ENCODE results near the gene ZNF135.
A peak's percentile ranks its signal among the peaks of the same experiment; 100 is the strongest.

The ZNF135 gene

GRCh38 chr19:58059003-58059670 is at the start of gene ZNF135:
Gene ZNF135 (plus strand): TSS chr19:58059282. CDS start chr19:58060003, 721 bp downstream.
- DNase-seq (ENCODE audit: low spot score) = peak; percentile 89
- peak within 1 kb of the TSS; percentile 85 for H3K4me3 ChIP-seq

GRCh38 chr19:58009301-58009665 is 49.8 kb upstream of the ZNF135 start:
- Histone ChIP-seq H3K27ac (peak overlapping the region in 1 of 2 donors; percentile 49), H3K4me3 (peak overlapping the region; percentile 73)
- no peak for TF ChIP-seq CTCF (IDR thresholded peaks at IDR 0.05)
- no peak for DNase-seq (ENCODE audit: low spot score)

More at GRCh38 chr19:58059003-58059670, at the start of gene ZNF135:
- TF ChIP-seq CTCF (IDR thresholded peaks at IDR 0.05) = no peak
- peak within 1 kb of the TSS; percentile 79 to 98 for H3K27ac ChIP-seq

- peak overlapping the region; percentile 73 for H3K4me3 ChIP-seq
- TF ChIP-seq CTCF (IDR thresholded peaks at IDR 0.05) = no peak
- H3K27ac ChIP-seq = peak overlapping the region in 1 of 2 donors; percentile 78
- peak; percentile 80 for DNase-seq (ENCODE audit: low spot score)
Measured at GRCh38 chr19:58009666-58010301, 49.3 kb upstream of the ZNF135 start.

- TF ChIP-seq CTCF (IDR thresholded peaks at IDR 0.05) = no peak
- no peak for DNase-seq (ENCODE audit: low spot score)
- H3K4me3 ChIP-seq = no peak overlapping the region
- H3K27ac ChIP-seq = no peak overlapping the region
Measured at GRCh38 chr19:58010507-58010906, 48.6 kb upstream of the ZNF135 start.

- no peak overlapping the region for H3K27ac ChIP-seq
- H3K4me3 ChIP-seq = no peak overlapping the region
- TF ChIP-seq CTCF (IDR thresholded peaks at IDR 0.05) = no peak
- DNase-seq (ENCODE audit: low spot score) = no peak
Measured at GRCh38 chr19:58014141-58014540, 44.9 kb upstream of the ZNF135 start.

GRCh38 chr19:58020129-58020528 is 39.0 kb upstream of the ZNF135 start:
- DNase-seq (ENCODE audit: low spot score) = no peak
- Histone ChIP-seq H3K4me3 (no peak overlapping the region), H3K27ac (no peak overlapping the region)
- no peak for TF ChIP-seq CTCF (IDR thresholded peaks at IDR 0.05)
